Activated gamma-delta T cell (primary cell): Measurements from ENCODE around the gene RPL18.

Source experiments
- DNase-seq: peaks from one replicate; lab custom pipeline; 2025; lab: John Stamatoyannopoulos, UW

The RPL18 gene

GRCh38 chr19:48614436-48615230, 4.3 kb downstream of the RPL18 start, which contains the start of gene FAM83E:
TSS of gene FAM83E (minus strand) at chr19:48615076. CDS start at chr19:48613372, 1,704 bp downstream.
- no peak for DNase-seq

GRCh38 chr19:48613852-48614435, 5.0 kb downstream of the RPL18 start:
- no peak for DNase-seq

- DNase-seq = no peak
Observed at GRCh38 chr19:48613024-48613851, 5.7 kb downstream of the RPL18 start.

GRCh38 chr19:48611872-48612271, 7.1 kb downstream of the RPL18 start:
- DNase-seq = no peak

- no peak for DNase-seq
Observed at GRCh38 chr19:48609571-48610108, 9.3 kb downstream of the RPL18 start.

- no peak for DNase-seq
Observed at GRCh38 chr19:48608798-48609263, 10.1 kb downstream of the RPL18 start.

GRCh38 chr19:48607359-48607755, 11.6 kb downstream of the RPL18 start:
- no peak for DNase-seq

GRCh38 chr19:48606463-48607358, 12.3 kb downstream of the RPL18 start, which contains the start of gene SPACA4:
TSS of gene SPACA4 (plus strand) at chr19:48606742. CDS start at chr19:48606979, 237 bp downstream.
- DNase-seq = no peak

GRCh38 chr19:48603850-48604249, 15.1 kb downstream of the RPL18 start:
- no peak for DNase-seq

GRCh38 chr19:48603449-48603848, 15.5 kb downstream of the RPL18 start:
- no peak for DNase-seq

GRCh38 chr19:48603001-48603400, 16.0 kb downstream of the RPL18 start:
- no peak for DNase-seq

GRCh38 chr19:48600679-48601417, 18.1 kb downstream of the RPL18 start:
- DNase-seq = no peak

GRCh38 chr19:48598996-48599700, 19.8 kb downstream of the RPL18 start:
- DNase-seq = no peak

- no peak for DNase-seq
Observed at GRCh38 chr19:48596679-48597465, 22.1 kb downstream of the RPL18 start.

- no peak for DNase-seq
Observed at GRCh38 chr19:48596237-48596636, 22.7 kb downstream of the RPL18 start.

GRCh38 chr19:48595833-48596232, 23.1 kb downstream of the RPL18 start:
- no peak for DNase-seq

- no peak for DNase-seq
Observed at GRCh38 chr19:48595171-48595570, 23.8 kb downstream of the RPL18 start.

GRCh38 chr19:48591021-48591420, 28.0 kb downstream of the RPL18 start:
- no peak for DNase-seq
